Osteocyte (in vitro differentiated cells): ENCODE data around the gene PTGER3. TPM values are rescaled to one million over a fixed set of nuclear protein-coding genes. Genes with fewer than 3 reads are reported as not detected.

Experiments
- DNase-seq: peaks from one replicate; pipeline ENCODE4 v3.0.0; 2021; ENCODE audit warnings: mixed read lengths; ENCODE audit not compliant: unreplicated experiment; ENCODE audit errors: extremely low spot score
- H3K27ac Mint-ChIP-seq: one replicate; pipeline ENCODE4 v1.8.0; 2021; ENCODE audit warnings: mild to moderate bottlenecking, mixed read lengths; ENCODE audit not compliant: unreplicated experiment
- H3K27me3 Mint-ChIP-seq: one replicate; pipeline ENCODE4 v1.8.0; 2021; ENCODE audit warnings: mixed read lengths; ENCODE audit not compliant: unreplicated experiment
- H3K36me3 Mint-ChIP-seq: one replicate; pipeline ENCODE4 v1.8.0; 2021; ENCODE audit warnings: mixed read lengths; ENCODE audit not compliant: unreplicated experiment
- H3K4me1 Mint-ChIP-seq: one replicate; pipeline ENCODE4 v1.8.0; 2021; ENCODE audit warnings: mixed read lengths; ENCODE audit not compliant: unreplicated experiment
- H3K4me3 Mint-ChIP-seq: one replicate; pipeline ENCODE4 v1.8.0; 2021; ENCODE audit warnings: mild to moderate bottlenecking, moderate library complexity, mixed read lengths; ENCODE audit not compliant: unreplicated experiment
- H3K9me3 Mint-ChIP-seq: one replicate; pipeline ENCODE4 v1.8.0; 2021; ENCODE audit warnings: mixed read lengths; ENCODE audit not compliant: unreplicated experiment
- total RNA-seq: library from RNA; stranded (reverse); gene quantifications from 2 replicates; pipeline ENCODE4 v1.2.1, GENCODE V29; 2021
- TF ChIP-seq, protein P1 (sequence below): fragments of 200-600 bp; sonication (generic); IDR thresholded peaks from 2 replicates; pipeline ENCODE4 v1.5.0; 2021; ENCODE audit warnings: antibody characterized with exemption, mild to moderate bottlenecking, moderate library complexity

PTGER3 gene
- total RNA-seq, 1 donor from 2014 or later, result not detected

DNA sequence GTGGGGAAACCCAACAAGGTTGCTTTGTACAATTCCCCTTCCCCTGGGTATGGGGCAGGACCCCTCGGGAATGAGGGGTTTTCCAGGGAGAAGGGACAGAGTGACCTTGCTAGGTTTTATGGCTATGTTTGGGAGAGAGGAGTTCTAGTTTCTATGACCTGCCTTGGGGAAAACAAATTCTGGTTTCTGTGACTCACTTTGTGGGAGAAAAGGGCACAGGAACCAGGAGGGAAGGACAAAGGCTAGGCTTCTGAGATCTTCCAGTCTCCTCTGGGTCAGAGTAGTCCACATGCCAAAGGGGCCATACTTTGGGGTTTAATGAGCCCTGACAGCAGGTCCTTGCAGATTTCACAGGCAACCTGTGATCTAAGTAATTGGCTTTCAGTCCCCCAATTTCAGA, 5.5 kb upstream of the PTGER3 start:
- H3K9me3 Mint-ChIP-seq, result no peaks in the 10 kb centered on the region

DNA sequence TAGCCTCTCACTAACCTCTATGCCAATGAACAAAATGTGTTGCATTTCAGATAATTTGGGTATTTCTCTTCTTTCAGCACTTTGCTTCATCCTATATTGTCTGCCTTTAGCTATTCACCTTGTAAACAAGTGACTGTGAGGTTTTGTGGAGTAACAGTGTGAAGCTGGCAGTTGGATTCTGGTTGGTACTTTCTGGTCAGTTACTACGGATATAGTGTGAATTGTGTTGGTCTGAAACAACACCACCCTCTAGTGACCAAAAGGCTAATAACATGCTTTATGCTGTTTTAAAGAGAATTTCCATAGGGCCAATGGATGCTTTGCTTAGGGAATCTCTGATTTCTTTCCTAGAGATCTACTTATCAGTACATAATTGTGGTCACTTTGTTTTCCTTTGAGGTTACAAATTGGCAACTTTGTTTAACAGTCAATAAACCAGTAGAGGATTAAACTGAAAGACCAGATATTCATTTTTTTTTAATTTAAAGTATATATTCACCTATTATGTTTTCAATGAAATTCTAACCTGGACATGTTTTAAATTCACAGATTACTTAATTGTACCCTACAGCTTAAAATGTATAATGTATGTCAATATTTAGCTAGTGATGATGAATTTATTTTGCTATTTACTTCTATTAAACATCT, 2.5 kb upstream of the PTGER3 start:
- H3K9me3 Mint-ChIP-seq, result no peaks in the 10 kb centered on the region
- H3K27ac Mint-ChIP-seq, result no peak overlapping the region
- no peaks in the 10 kb centered on the region for H3K36me3 Mint-ChIP-seq
- TF ChIP-seq, protein P1, sequence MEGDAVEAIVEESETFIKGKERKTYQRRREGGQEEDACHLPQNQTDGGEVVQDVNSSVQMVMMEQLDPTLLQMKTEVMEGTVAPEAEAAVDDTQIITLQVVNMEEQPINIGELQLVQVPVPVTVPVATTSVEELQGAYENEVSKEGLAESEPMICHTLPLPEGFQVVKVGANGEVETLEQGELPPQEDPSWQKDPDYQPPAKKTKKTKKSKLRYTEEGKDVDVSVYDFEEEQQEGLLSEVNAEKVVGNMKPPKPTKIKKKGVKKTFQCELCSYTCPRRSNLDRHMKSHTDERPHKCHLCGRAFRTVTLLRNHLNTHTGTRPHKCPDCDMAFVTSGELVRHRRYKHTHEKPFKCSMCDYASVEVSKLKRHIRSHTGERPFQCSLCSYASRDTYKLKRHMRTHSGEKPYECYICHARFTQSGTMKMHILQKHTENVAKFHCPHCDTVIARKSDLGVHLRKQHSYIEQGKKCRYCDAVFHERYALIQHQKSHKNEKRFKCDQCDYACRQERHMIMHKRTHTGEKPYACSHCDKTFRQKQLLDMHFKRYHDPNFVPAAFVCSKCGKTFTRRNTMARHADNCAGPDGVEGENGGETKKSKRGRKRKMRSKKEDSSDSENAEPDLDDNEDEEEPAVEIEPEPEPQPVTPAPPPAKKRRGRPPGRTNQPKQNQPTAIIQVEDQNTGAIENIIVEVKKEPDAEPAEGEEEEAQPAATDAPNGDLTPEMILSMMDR, result peak; percentile 76
- H3K4me3 Mint-ChIP-seq, result no peak overlapping the region
- DNase-seq, result no peak
- peaks cover 35% of the 10 kb centered on the region for H3K27me3 Mint-ChIP-seq
- H3K4me1 Mint-ChIP-seq, result peaks cover 8% of the 10 kb centered on the region

More for the DNA sequence above, 5.5 kb upstream of the PTGER3 start:
- TF ChIP-seq, protein P1, result no peak
- H3K36me3 Mint-ChIP-seq, result peaks cover 11% of the 10 kb centered on the region
- H3K27me3 Mint-ChIP-seq, result peaks cover 18% of the 10 kb centered on the region
- no peak for DNase-seq
- no peak overlapping the region for H3K4me3 Mint-ChIP-seq
- no peak overlapping the region for H3K27ac Mint-ChIP-seq
- peaks cover under 1% of the 10 kb centered on the region for H3K4me1 Mint-ChIP-seq

DNA sequence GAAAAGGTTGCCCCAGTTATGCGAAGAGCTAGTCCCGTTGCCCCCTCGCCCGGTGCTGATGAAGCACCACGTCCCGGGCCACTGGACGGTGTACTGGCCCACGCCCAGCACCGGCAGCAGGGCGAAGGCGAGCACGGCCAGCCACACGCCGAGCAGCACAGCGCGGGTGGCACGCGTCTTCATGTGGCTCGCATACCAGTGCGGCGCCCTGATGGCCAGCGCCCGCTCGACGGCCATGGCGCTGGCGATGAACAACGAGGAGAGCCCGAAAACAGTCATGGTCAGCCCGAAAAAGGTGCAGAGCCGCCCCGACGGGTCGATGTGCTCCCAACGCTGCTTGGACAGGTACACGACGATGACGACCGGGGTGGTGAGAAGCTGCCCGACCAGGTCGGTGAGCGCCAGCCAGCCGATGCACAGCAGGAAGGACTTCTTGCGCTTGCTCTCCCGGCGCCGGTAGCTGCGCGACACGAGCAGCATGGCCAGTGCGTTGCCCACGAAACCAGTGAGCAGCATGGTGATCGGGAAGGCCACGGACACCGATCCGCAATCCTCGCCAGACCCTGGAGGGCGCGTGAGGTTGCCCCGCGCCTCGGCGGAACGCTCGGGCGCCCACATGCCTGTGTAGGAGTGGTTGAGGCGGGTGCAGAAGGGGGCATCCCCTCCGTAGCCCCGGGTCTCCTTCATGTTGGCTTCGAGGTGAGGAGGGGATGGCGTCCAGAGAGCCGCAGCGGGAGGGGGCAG, 553 bp downstream of the PTGER3 start:
- no peak for DNase-seq
- TF ChIP-seq, protein P1, result no peak
- no peak overlapping the region for H3K27ac Mint-ChIP-seq
- peaks cover 8% of the 10 kb centered on the region for H3K4me1 Mint-ChIP-seq
- no peaks in the 10 kb centered on the region for H3K36me3 Mint-ChIP-seq
- H3K27me3 Mint-ChIP-seq, result peaks cover 45% of the 10 kb centered on the region
- H3K9me3 Mint-ChIP-seq, result no peaks in the 10 kb centered on the region
- peak overlapping the region; percentile 72 for H3K4me3 Mint-ChIP-seq

DNA sequence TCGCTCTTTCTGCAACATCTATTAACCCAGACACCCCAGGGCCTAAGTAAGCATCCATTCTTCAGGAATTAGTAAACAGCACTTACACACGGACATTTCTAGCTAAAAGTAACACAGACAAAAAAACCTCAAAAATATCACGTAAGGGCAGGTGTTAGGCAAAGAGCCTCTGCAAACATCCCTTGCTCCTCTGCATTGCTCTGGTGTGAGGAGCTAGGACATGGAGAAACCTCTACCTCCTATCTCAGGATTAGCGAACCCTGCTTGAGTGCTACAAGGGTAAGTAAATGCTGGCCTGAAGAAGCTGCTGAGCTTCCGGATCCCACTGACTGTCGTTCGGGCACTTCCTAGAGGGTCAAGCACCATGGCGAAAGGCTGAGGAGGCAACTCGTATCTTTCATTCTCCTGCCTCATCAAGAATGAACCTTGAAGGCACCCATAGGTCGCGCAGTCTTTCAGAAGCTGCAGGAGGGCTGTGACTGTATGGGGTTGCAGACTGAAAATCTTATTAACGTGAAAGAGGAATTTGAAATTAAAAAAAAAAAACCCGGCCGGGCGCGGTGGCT, 2.1 kb downstream of the PTGER3 start:
- no peaks in the 10 kb centered on the region for H3K36me3 Mint-ChIP-seq
- H3K4me3 Mint-ChIP-seq, result no peak overlapping the region
- TF ChIP-seq, protein P1, result no peak
- DNase-seq, result no peak
- no peak overlapping the region for H3K27ac Mint-ChIP-seq
- H3K4me1 Mint-ChIP-seq, result peaks cover 8% of the 10 kb centered on the region
- H3K9me3 Mint-ChIP-seq, result no peaks in the 10 kb centered on the region
- H3K27me3 Mint-ChIP-seq, result peaks cover 49% of the 10 kb centered on the region

DNA sequence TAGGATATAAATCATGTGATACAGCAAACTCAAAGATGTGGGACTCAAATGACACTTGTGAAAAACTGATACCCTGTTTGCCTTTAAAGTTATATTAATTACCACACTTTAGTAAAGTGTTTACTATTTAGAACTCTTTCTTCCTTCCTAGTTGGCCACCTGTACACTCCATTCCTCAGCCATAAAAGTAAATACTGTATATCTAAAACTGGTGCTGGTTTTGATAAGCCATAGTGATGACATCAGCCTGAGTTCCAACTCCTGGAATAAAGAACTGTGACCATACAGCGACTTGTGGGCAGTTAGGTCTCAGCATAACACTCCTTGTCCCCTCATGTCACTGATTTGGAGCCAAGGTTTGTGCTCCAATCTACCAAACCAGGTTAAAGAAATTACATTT, 2.8 kb downstream of the PTGER3 start:
- H3K9me3 Mint-ChIP-seq, result no peaks in the 10 kb centered on the region
- H3K36me3 Mint-ChIP-seq, result no peaks in the 10 kb centered on the region
- DNase-seq, result no peak
- H3K27me3 Mint-ChIP-seq, result peaks cover 52% of the 10 kb centered on the region
- TF ChIP-seq, protein P1, result no peak
- H3K27ac Mint-ChIP-seq, result no peak overlapping the region
- peaks cover 8% of the 10 kb centered on the region for H3K4me1 Mint-ChIP-seq
- H3K4me3 Mint-ChIP-seq, result no peak overlapping the region
